ENCODE measurements around the gene PDIK1L. TPM values are rescaled to one million over a fixed set of nuclear protein-coding genes. Genes with fewer than 3 reads are reported as not detected.

PDIK1L gene
- total RNA-seq, 1 experiment from 2014 or later, result 9.4 TPM

DNA sequence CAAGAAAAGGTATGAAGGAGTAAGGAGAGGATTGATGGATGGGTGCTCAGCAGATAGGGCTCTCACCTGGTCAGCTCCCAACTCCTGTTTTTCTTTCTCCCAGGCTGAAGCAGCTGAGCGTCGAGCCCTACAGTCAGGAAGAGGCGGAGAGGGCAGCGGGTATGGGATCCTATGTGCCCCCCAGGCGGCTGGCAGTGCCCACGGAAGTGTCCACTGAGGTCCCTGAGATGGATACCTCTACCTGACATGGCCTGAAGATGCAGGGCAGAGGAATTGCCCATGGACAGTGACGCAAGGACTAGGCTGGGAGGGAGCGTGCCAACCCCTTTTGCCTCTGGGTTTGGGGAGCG is 58.8 kb downstream of the PDIK1L start:
- no peak for DNase-seq (ENCODE audit: low read depth)

DNA sequence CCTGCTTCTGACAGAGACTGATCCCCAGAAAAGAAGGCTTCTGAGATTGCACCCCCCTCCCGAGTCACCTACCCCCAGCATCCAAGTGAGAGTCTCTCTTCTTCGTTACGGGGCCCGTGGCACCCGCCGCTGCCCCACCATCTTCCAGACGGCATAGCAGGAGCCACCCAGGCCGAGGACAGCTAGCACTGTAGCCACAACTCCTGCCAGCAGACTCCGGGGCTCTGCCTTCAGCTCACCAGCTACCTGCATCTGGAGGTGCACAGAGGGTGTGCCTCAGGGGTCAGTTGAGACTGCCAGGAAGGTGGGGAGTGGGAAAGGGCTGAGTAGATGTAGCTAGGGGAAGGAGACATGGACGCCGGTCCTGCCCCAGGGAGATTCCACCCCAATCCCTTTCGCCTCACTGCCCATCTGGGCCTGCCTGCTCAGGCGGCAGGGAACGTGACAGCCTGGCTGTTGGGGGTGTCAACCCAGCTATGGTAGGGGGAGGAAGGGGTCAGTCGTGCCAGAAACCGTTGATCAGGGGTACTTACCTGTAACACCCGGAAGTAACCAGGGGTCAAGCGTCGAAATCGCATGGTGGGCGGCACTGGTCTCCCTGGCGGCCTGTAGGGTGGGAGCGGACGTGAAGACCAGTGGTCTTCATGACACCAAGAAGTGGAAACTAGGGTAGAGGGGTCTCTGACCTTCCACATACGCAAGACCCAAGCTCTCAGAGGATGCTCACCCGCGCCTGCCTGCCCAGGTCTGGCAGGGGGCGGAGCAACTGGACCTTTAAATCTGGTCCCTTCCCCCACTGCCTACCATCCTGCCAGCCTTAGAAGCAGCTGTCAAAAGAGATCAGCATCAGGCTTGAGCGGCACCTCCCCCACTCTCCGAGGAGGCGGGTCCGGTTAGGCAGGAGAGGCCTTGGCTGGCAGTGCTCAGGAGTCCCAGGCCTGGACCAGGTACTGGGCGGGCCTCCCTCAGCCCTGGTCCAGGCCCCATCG is 59.8 kb downstream of the PDIK1L start, which contains the start of gene ZNF593OS:
Gene ZNF593OS, minus strand, starts transcription at position 749 of the 989 bp plus-strand sequence. Its CDS starts 171 bp downstream, at position 578.
- DNase-seq (ENCODE audit: low read depth), result no peak

Other genes with a start within 250 kb of the PDIK1L start
- 6.1 and 7.9 TPM in 2 replicates for gene PAQR7, start 236.1 kb upstream of the PDIK1L start, total RNA-seq (2014; rRNA removed; shearing (Covaris generic))
- 307 and 396 TPM in 2 replicates for gene STMN1, start 205.4 kb upstream of the PDIK1L start, total RNA-seq (2014; rRNA removed; shearing (Covaris generic))
- gene PAFAH2, start 113.8 kb upstream of the PDIK1L start, total RNA-seq (2014; rRNA removed; shearing (Covaris generic)), result 7.7 and 9.0 TPM in 2 replicates
- 0.06 and 0.15 TPM in 2 replicates for gene EXTL1, start 90.0 kb upstream of the PDIK1L start, total RNA-seq (2014; rRNA removed; shearing (Covaris generic))
- 0.18 TPM in 1 of 2 replicates, not detected in the other for gene SLC30A2, start 65.7 kb upstream of the PDIK1L start, total RNA-seq (2014; rRNA removed; shearing (Covaris generic))
- gene TRIM63, start 44.2 kb upstream of the PDIK1L start, total RNA-seq (2014; rRNA removed; shearing (Covaris generic)), result not detected in 2 replicates
- gene FAM110D, start 47.3 kb downstream of the PDIK1L start, total RNA-seq (2014; rRNA removed; shearing (Covaris generic)), result 0.51 TPM in 1 of 2 replicates, not detected in the other
- not detected in 2 replicates for gene C1orf232, start 57.1 kb downstream of the PDIK1L start, total RNA-seq (2014; rRNA removed; shearing (Covaris generic))
- 14.5 and 39.7 TPM in 2 replicates for gene ZNF593, start 58.1 kb downstream of the PDIK1L start, total RNA-seq (2014; rRNA removed; shearing (Covaris generic))
- not detected in 2 replicates for gene ZNF593OS, start 60.0 kb downstream of the PDIK1L start, total RNA-seq (2014; rRNA removed; shearing (Covaris generic))
- 1.3 TPM in 2 replicates for gene CNKSR1, start 65.7 kb downstream of the PDIK1L start, total RNA-seq (2014; rRNA removed; shearing (Covaris generic))
- not detected in 2 replicates for gene CATSPER4, start 78.8 kb downstream of the PDIK1L start, total RNA-seq (2014; rRNA removed; shearing (Covaris generic))
- gene CEP85, start 122.4 kb downstream of the PDIK1L start, total RNA-seq (2014; rRNA removed; shearing (Covaris generic)), result 27.4 and 34.5 TPM in 2 replicates
- 50.6 and 66.8 TPM in 2 replicates for gene SH3BGRL3, start 168.3 kb downstream of the PDIK1L start, total RNA-seq (2014; rRNA removed; shearing (Covaris generic))
- gene UBXN11, start 194.8 kb downstream of the PDIK1L start, total RNA-seq (2014; rRNA removed; shearing (Covaris generic)), result 6.0 and 9.0 TPM in 2 replicates
- not detected in 2 replicates for gene CD52, start 206.1 kb downstream of the PDIK1L start, total RNA-seq (2014; rRNA removed; shearing (Covaris generic))
- 0.34 and 0.51 TPM in 2 replicates for gene CRYBG2, start 242.3 kb downstream of the PDIK1L start, total RNA-seq (2014; rRNA removed; shearing (Covaris generic))